Measurements from ENCODE around the gene PRSS48. TPM values are rescaled to one million over a fixed set of nuclear protein-coding genes. Genes with fewer than 3 reads are reported as not detected.
A peak's percentile ranks its signal among the peaks of the same experiment; 100 is the strongest.

Gene PRSS48
- total RNA-seq, 1 donor from 2014 or later: not detected

DNA sequence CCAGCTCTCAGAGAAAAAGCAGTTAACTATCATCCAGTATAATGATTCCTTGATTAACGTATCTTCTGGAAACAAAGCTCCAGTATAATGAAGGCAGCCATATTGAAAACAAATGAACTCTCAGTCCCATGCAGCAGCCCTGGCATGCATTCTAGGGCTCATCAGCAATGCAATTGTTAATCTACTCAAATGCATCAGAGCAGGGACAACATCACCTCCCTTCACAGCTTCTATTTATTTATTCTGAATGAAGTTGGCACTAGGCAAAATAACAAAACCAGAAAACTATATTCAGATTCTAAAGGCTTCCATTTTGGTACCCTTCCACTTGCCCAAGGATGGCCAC lies 37.0 kb downstream of the PRSS48 start:
- H3K27me3 ChIP-seq: no peaks in the 10 kb centered on the region
- intact Hi-C loops (cut with DNase I): no loop called here
- H3K4me3 ChIP-seq: no peak overlapping the region
- peaks cover 0 to 22% of the 10 kb centered on the region in 2 donors for H3K4me1 ChIP-seq
- DNase-seq (ENCODE audit: low spot score in 2 of 2): no peak
- TF ChIP-seq, protein P1, sequence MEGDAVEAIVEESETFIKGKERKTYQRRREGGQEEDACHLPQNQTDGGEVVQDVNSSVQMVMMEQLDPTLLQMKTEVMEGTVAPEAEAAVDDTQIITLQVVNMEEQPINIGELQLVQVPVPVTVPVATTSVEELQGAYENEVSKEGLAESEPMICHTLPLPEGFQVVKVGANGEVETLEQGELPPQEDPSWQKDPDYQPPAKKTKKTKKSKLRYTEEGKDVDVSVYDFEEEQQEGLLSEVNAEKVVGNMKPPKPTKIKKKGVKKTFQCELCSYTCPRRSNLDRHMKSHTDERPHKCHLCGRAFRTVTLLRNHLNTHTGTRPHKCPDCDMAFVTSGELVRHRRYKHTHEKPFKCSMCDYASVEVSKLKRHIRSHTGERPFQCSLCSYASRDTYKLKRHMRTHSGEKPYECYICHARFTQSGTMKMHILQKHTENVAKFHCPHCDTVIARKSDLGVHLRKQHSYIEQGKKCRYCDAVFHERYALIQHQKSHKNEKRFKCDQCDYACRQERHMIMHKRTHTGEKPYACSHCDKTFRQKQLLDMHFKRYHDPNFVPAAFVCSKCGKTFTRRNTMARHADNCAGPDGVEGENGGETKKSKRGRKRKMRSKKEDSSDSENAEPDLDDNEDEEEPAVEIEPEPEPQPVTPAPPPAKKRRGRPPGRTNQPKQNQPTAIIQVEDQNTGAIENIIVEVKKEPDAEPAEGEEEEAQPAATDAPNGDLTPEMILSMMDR (IDR thresholded peaks at IDR 0.05): no peak
- H3K9me3 ChIP-seq: no peaks in the 10 kb centered on the region
- H3K27ac ChIP-seq: peak overlapping the region; percentile 52 to 65
- H3K36me3 ChIP-seq: no peaks in the 10 kb centered on the region

GRCh38 chr4:151314479-151314878 lies 37.5 kb downstream of the PRSS48 start:
- no peaks in the 10 kb centered on the region for H3K27me3 ChIP-seq
- H3K4me1 ChIP-seq: peaks cover 0 to 22% of the 10 kb centered on the region in 2 donors
- H3K36me3 ChIP-seq: no peaks in the 10 kb centered on the region
- TF ChIP-seq, protein P1 (IDR thresholded peaks at IDR 0.05): no peak
- no peaks in the 10 kb centered on the region for H3K9me3 ChIP-seq
- no peak for DNase-seq (ENCODE audit: low spot score in 2 of 2)
- no peak overlapping the region for H3K4me3 ChIP-seq
- peak overlapping the region; percentile 52 to 65 for H3K27ac ChIP-seq
- intact Hi-C loops (cut with DNase I): no loop called here

DNA sequence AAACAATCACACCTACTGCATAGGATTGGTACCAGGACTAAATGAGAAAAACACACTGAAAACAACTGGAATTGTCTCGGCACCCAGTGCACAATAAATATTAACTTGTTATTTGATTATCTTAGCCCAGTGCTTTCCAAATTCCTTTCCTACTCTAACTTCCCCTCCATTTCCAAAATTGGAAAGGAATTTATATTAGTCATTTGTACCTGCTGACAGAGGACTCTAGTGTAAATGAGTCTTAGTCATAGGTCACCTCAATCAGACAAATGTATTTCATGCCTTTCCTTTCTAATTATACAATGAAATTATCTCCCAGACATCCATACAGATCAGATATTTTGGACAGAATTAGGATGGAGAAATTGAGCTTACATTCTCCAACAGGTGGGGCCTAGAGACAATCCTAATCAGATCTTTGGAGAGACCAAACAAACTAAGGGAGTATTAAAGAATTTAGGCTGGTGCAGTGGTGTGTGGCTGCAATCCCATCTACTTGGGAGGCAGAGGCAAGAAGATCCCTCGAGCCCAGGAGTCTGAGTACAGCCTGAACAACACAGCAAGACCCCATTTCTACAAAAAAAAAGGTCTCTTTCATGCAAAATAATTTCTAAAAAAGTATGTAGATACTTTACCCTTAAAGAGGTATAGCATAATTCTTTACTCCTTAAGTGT lies 38.4 kb downstream of the PRSS48 start:
- Histone ChIP-seq H3K4me1 (peaks cover 0 to 23% of the 10 kb centered on the region in 2 donors), H3K27ac (peak overlapping the region; percentile 52 to 65), H3K9me3 (no peaks in the 10 kb centered on the region), H3K4me3 (no peak overlapping the region), H3K27me3 (no peaks in the 10 kb centered on the region), H3K36me3 (no peaks in the 10 kb centered on the region)
- intact Hi-C loops (cut with DNase I): no loop called here
- DNase-seq (ENCODE audit: low spot score in 2 of 2): no peak
- TF ChIP-seq, protein P1 (IDR thresholded peaks at IDR 0.05): no peak

DNA sequence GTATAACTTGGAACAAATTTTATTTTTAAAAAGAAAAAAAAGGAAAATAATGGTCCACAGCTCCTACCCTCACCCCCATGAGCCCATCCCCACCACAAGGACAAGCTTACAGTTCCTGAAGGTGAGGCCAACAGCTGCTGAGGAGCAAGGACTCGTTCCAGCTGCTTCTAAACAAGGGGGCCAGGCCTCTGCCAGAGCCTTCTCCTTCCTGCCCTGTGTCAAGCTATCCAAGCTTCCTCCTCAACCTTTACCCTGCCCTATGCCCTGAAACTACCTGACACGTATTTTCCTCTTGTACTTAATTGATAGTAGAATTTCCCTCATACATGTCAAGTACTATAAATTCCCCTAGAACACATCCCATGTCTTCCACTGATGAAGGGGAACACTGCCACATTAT lies 39.7 kb downstream of the PRSS48 start:
- H3K9me3 ChIP-seq: no peaks in the 10 kb centered on the region
- no peak overlapping the region for H3K4me3 ChIP-seq
- DNase-seq (ENCODE audit: low spot score in 2 of 2): no peak
- H3K27ac ChIP-seq: peak overlapping the region in 1 of 2 donors; percentile 3
- H3K27me3 ChIP-seq: no peaks in the 10 kb centered on the region
- TF ChIP-seq, protein P1 (IDR thresholded peaks at IDR 0.05): no peak
- H3K4me1 ChIP-seq: peaks cover 0 to 21% of the 10 kb centered on the region in 2 donors
- no peaks in the 10 kb centered on the region for H3K36me3 ChIP-seq
- intact Hi-C loops (cut with DNase I): no loop called here

DNA sequence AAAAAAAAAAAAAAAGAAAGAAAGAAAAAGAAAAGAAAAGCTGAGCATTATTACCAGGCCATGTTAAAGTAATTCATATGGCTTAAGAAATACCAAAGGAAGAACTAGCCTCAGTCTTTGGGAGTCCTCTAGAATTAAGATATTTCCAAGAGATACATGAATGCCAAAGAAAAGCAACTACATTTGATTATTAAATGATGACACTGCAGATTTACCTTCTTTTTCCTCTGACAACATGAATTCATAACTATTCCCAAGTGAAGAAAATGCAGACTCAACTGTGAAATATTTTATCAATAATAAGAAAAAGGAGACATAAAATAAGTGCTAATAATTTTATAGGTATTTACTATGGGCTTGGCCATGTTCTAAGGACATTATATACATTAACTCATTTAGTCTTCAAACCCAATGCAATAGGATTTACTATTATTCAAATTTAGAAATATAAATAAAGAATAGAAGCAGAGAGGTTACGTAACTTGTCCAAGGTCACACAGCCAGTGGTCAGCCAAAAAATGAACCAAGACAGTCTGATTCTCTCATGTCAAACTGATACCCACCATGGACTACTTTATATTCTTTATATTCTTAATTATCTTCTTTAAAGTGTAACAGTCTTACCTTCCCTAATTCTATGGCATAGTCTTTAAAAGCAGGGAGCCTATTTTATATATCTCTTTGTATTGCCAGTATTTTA lies 41.5 kb downstream of the PRSS48 start:
- Histone ChIP-seq H3K36me3 (no peaks in the 10 kb centered on the region), H3K9me3 (no peaks in the 10 kb centered on the region), H3K27ac (no peak overlapping the region), H3K4me3 (no peak overlapping the region), H3K4me1 (peaks cover 0 to 21% of the 10 kb centered on the region in 2 donors), H3K27me3 (no peaks in the 10 kb centered on the region)
- DNase-seq (ENCODE audit: low spot score in 2 of 2): no peak
- TF ChIP-seq, protein P1 (IDR thresholded peaks at IDR 0.05): no peak
- intact Hi-C loops (cut with DNase I): no loop called here
